HepG2 (cell line): ENCODE measurements around the gene ADIPOR2. TPM values are rescaled to one million over a fixed set of nuclear protein-coding genes. Genes with fewer than 3 reads are reported as not detected.

Experiments used
- AHR ChIP-seq: IDR thresholded peaks from 2 replicates; pipeline ENCODE4 v1.6.1; 2018; ENCODE audit warnings: missing genetic modification reagents, missing compliant biosample characterization
- ASH2L ChIP-seq: fragments of 300-600, 200-600 bp; sonication (generic); IDR thresholded peaks from 2 replicates; pipeline ENCODE4 v1.7.0; 2017; ENCODE audit warnings: low read depth, mild to moderate bottlenecking, moderate library complexity, mixed read lengths, low read length; ENCODE audit not compliant: insufficient read length
- ATF4 ChIP-seq, 2 experiments: fragments of 450-650 bp in 1 of 2; sonication (generic) in 1 of 2; formaldehyde crosslinking; IDR thresholded peaks; 2 replicates each; pipeline versions ENCODE4 v1.5.0 to v1.8.0; 2020 to 2022; ENCODE audit warnings: mild to moderate bottlenecking in 1 of 2, missing genetic modification reagents in 1 of 2
- CREBL2 ChIP-seq: sonication (generic); formaldehyde crosslinking; IDR thresholded peaks from 2 replicates; pipeline ENCODE4 v1.8.1; 2023; ENCODE audit warnings: missing genetic modification reagents, mild to moderate bottlenecking, borderline replicate concordance
- DBP ChIP-seq: sonication (generic); formaldehyde crosslinking; IDR thresholded peaks from 2 replicates; pipeline ENCODE4 v1.4.0; 2020; ENCODE audit warnings: missing genetic modification reagents; ENCODE audit errors: not compliant biosample characterization
- DPF2 ChIP-seq: sonication (generic); formaldehyde crosslinking; IDR thresholded peaks from 2 replicates; pipeline ENCODE4 v1.4.0; 2020; ENCODE audit warnings: mild to moderate bottlenecking, low read depth, missing genetic modification reagents, borderline replicate concordance
- FOSL1 ChIP-seq: sonication (generic); formaldehyde crosslinking; IDR thresholded peaks from 2 replicates; pipeline ENCODE4 v1.9.0; 2021; ENCODE audit warnings: missing genetic modification reagents, borderline replicate concordance
- FOXK2 ChIP-seq: fragments of 450-650 bp; IDR thresholded peaks from 2 replicates; pipeline ENCODE4 v1.6.1; 2016
- HNRNPK ChIP-seq: fragments of 200-400 bp; formaldehyde crosslinking; IDR thresholded peaks from 2 replicates; pipeline ENCODE4 v1.6.1; 2018; ENCODE audit warnings: low read length, low read depth, moderate library complexity, mild to moderate bottlenecking; ENCODE audit not compliant: poor library complexity, severe bottlenecking
- KDM3A ChIP-seq: IDR thresholded peaks from 2 replicates; pipeline ENCODE4 v1.6.1; 2018; ENCODE audit warnings: low read depth, missing compliant biosample characterization
- KDM4B ChIP-seq: sonication (generic); formaldehyde crosslinking; IDR thresholded peaks from 2 replicates; pipeline ENCODE4 v1.4.0; 2020; ENCODE audit warnings: missing genetic modification reagents
- LCORL ChIP-seq, 2 experiments: fragments of 450-650 bp in 1 of 2; sonication (generic) in 1 of 2; formaldehyde crosslinking in 1 of 2; IDR thresholded peaks; 2 replicates each; pipeline versions ENCODE4 v1.5.0 to v1.6.1; 2017 to 2020; ENCODE audit warnings: antibody characterized with exemption in 1 of 2, missing genetic modification reagents in 1 of 2
- NFKB2 ChIP-seq: sonication (generic); formaldehyde crosslinking; IDR thresholded peaks from 2 replicates; pipeline ENCODE4 v1.4.0; 2020; ENCODE audit warnings: missing genetic modification reagents, borderline replicate concordance
- POGZ ChIP-seq: sonication (generic); formaldehyde crosslinking; IDR thresholded peaks from 2 replicates; pipeline ENCODE4 v1.4.0; 2020; ENCODE audit warnings: mild to moderate bottlenecking, missing genetic modification reagents
- RXRA ChIP-seq: sonication (generic); formaldehyde crosslinking; IDR thresholded peaks from 2 replicates; pipeline ENCODE4 v1.5.1; 2020; ENCODE audit warnings: missing genetic modification reagents
- THAP8 ChIP-seq: sonication (generic); formaldehyde crosslinking; IDR thresholded peaks from 2 replicates; pipeline ENCODE4 v1.5.1; 2020; ENCODE audit warnings: missing genetic modification reagents, mild to moderate bottlenecking, borderline replicate concordance
- TSC22D2 ChIP-seq: sonication (generic); formaldehyde crosslinking; IDR thresholded peaks from 2 replicates; pipeline ENCODE4 v1.5.1; 2020; ENCODE audit warnings: missing genetic modification reagents, mild to moderate bottlenecking, borderline replicate concordance
- ZNF20 ChIP-seq: sonication (generic); formaldehyde crosslinking; IDR thresholded peaks from 2 replicates; pipeline ENCODE4 v1.4.0; 2020; ENCODE audit warnings: mild to moderate bottlenecking, moderate library complexity, missing genetic modification reagents
- ZNF510 ChIP-seq: sonication (generic); formaldehyde crosslinking; IDR thresholded peaks from 2 replicates; pipeline ENCODE4 v1.4.0; 2020; ENCODE audit warnings: low read depth, mild to moderate bottlenecking, missing genetic modification reagents
- ZNF563 ChIP-seq: sonication (generic); formaldehyde crosslinking; IDR thresholded peaks from 2 replicates; pipeline ENCODE4 v1.8.0; 2022; ENCODE audit warnings: mild to moderate bottlenecking, moderate library complexity, missing genetic modification reagents
- ZNF589 ChIP-seq: sonication (generic); formaldehyde crosslinking; conservative IDR thresholded peaks from 2 replicates; pipeline ENCODE4 v1.8.0; 2022; ENCODE audit warnings: mild to moderate bottlenecking, moderate library complexity, missing genetic modification reagents
- ZNF710 ChIP-seq: sonication (generic); formaldehyde crosslinking; IDR thresholded peaks from 2 replicates; pipeline ENCODE4 v1.5.0; 2020; ENCODE audit warnings: mild to moderate bottlenecking, missing genetic modification reagents, borderline replicate concordance
- ZNF766 ChIP-seq: sonication (generic); formaldehyde crosslinking; IDR thresholded peaks from 2 replicates; pipeline ENCODE4 v1.5.0; 2020; ENCODE audit warnings: missing genetic modification reagents, borderline replicate concordance
- ZNF782 ChIP-seq: sonication (generic); formaldehyde crosslinking; IDR thresholded peaks from 2 replicates; pipeline ENCODE4 v1.4.0; 2020; ENCODE audit warnings: missing genetic modification reagents, mild to moderate bottlenecking, borderline replicate concordance
- ZZZ3 ChIP-seq: sonication (generic); formaldehyde crosslinking; IDR thresholded peaks from 2 replicates; pipeline ENCODE4 v1.4.0; 2020; ENCODE audit warnings: missing genetic modification reagents, mild to moderate bottlenecking, borderline replicate concordance
- polyA plus RNA-seq, 8 experiments: library from polyadenylated mRNA; depleted of rRNA in 3 of 8; stranded (reverse) in 7 of 8; unstranded in 1 of 8; fragments of >200 nt; fragmentation: Illumina TruSeq in 4 of 8; extraction: Trizol in 4 of 8; gene quantifications; 2 replicates each; pipeline versions ENCODE4 v1.2.1 to v1.2.3, GENCODE V29; 2011 to 2016; ENCODE audit warnings: low read depth in 4 of 8, missing spikeins in 1 of 8, mixed read lengths in 1 of 8; ENCODE audit not compliant: insufficient read depth in 1 of 8
- total RNA-seq, 5 experiments: library from RNA; depleted of rRNA; stranded (reverse); fragments of >200 nt; fragmentation: Illumina TruSeq; extraction: Trizol; gene quantifications; 2 replicates each; pipeline ENCODE4 v1.2.3, GENCODE V29; 2016; ENCODE audit warnings: low read depth in 1 of 5

Gene ADIPOR2
- total and polyA plus RNA-seq, 2 of the 13 experiments (the other 11 are each of a cell fraction or from before 2014, with no cell fraction given): 35.2 to 52.2 TPM

GRCh38 chr12:1837541-1838204, 146.8 kb downstream of the ADIPOR2 start (continued):
- no peak for TF ChIP-seq HNRNPK
- TF ChIP-seq ASH2L: peak; percentile 49
- peak; percentile 98 for TF ChIP-seq FOSL1
- TF ChIP-seq ZNF563 (CRISPR knock-in tag): no peak
- TF ChIP-seq RXRA (CRISPR knock-in tag): peak; percentile 78; the same call in 1 of the 2 replicates
- no peak for TF ChIP-seq FOXK2
- TF ChIP-seq CREBL2 (CRISPR knock-in tag): no peak
- TF ChIP-seq ZNF710: no peak
- TF ChIP-seq AHR (CRISPR knock-in tag): no peak
- TF ChIP-seq DPF2 (CRISPR knock-in tag): peak; percentile 83
- TF ChIP-seq DBP (CRISPR knock-in tag): no peak
- TF ChIP-seq LCORL (IDR thresholded peaks at IDR 0.05): no peak
- TF ChIP-seq LCORL (CRISPR knock-in tag; IDR thresholded peaks at IDR 0.05): peak; percentile 91
- TF ChIP-seq ZNF766: no peak
- no peak for TF ChIP-seq ATF4 (CRISPR knock-in tag; IDR thresholded peaks at IDR 0.05)
- no peak for TF ChIP-seq TSC22D2 (CRISPR knock-in tag)
- no peak for TF ChIP-seq KDM3A (CRISPR knock-in tag)
- no peak for TF ChIP-seq ZNF510 (CRISPR knock-in tag)
- TF ChIP-seq ZZZ3 (CRISPR knock-in tag): no peak
- TF ChIP-seq ZNF20: no peak
- peak; percentile 18; the same call in 1 of the 2 replicates for TF ChIP-seq POGZ
- no peak for TF ChIP-seq ZNF782 (CRISPR knock-in tag)
- no peak for TF ChIP-seq KDM4B (CRISPR knock-in tag)
- TF ChIP-seq ZNF589 (CRISPR knock-in tag): no peak
- no peak for TF ChIP-seq NFKB2 (CRISPR knock-in tag)
- no peak for TF ChIP-seq THAP8 (CRISPR knock-in tag)
